T-helper 2 cell treated with Interferon-gamma antibody and Interleukin-4, amounts not matched to agents 5 μg/mL and 100 μg/mL, for 36 hours (primary cell): ENCODE measurements around the gene C9orf43.

Experiments
- DNase-seq: peaks from one replicate; pipeline ENCODE4 v3.0.0; 2021; ENCODE audit warnings: low spot score
- H3K27ac Mint-ChIP-seq: one replicate; pipeline ENCODE4 v1.8.0; 2021; ENCODE audit warnings: mild to moderate bottlenecking, mixed read lengths
- H3K27me3 Mint-ChIP-seq: one replicate; pipeline ENCODE4 v1.8.0; 2021; ENCODE audit warnings: low read depth, mixed read lengths
- H3K36me3 Mint-ChIP-seq: one replicate; pipeline ENCODE4 v1.8.0; 2021; ENCODE audit warnings: low read depth, mixed read lengths
- H3K4me1 Mint-ChIP-seq: one replicate; pipeline ENCODE4 v1.8.0; 2021; ENCODE audit warnings: low read depth, mixed read lengths
- H3K4me3 Mint-ChIP-seq: one replicate; pipeline ENCODE4 v1.8.0; 2022; ENCODE audit warnings: mild to moderate bottlenecking, moderate library complexity, mixed read lengths
- H3K9me3 Mint-ChIP-seq: one replicate; pipeline ENCODE4 v1.8.0; 2021; ENCODE audit warnings: mixed read lengths

Gene C9orf43

DNA sequence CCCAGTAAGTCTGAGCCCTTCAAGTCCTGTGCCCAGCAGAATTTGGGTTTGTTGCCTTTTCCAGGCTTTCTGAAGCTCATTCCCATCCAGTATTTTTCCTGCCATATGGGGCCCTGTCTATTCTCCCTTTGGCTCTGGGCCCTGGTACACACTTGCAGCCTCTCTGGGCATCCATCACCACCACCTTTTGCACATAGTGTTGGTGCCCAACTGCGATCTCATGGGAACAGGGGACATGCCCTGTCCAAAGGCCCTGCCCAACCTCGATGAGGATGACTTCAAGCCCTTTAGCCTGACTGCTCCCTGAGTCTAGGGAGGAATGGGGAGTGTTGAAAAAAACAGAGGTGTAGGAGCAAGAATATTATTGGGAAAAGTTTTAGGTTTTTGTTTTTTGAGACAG lies 64.5 kb downstream of the C9orf43 start:
- Mint-ChIP-seq H3K27ac (no peak overlapping the region), H3K9me3 (no peaks in the 10 kb centered on the region), H3K36me3 (no peaks in the 10 kb centered on the region), H3K27me3 (peaks cover 15% of the 10 kb centered on the region), H3K4me1 (peaks cover 12% of the 10 kb centered on the region), H3K4me3 (no peak overlapping the region)
- DNase-seq, result no peak

GRCh38 chr9:113475992-113476391 lies 65.4 kb downstream of the C9orf43 start:
- no peak overlapping the region for H3K27ac Mint-ChIP-seq
- H3K9me3 Mint-ChIP-seq, result no peaks in the 10 kb centered on the region
- no peak for DNase-seq
- no peak overlapping the region for H3K4me3 Mint-ChIP-seq
- peaks cover 15% of the 10 kb centered on the region for H3K27me3 Mint-ChIP-seq
- peaks cover 13% of the 10 kb centered on the region for H3K4me1 Mint-ChIP-seq
- H3K36me3 Mint-ChIP-seq, result no peaks in the 10 kb centered on the region

- Mint-ChIP-seq H3K4me1 (peaks cover 13% of the 10 kb centered on the region), H3K36me3 (no peaks in the 10 kb centered on the region), H3K4me3 (no peak overlapping the region), H3K27me3 (peaks cover 15% of the 10 kb centered on the region), H3K9me3 (no peaks in the 10 kb centered on the region), H3K27ac (no peak overlapping the region)
- no peak for DNase-seq
Measured at GRCh38 chr9:113476511-113476916, 66.0 kb downstream of the C9orf43 start.

DNA sequence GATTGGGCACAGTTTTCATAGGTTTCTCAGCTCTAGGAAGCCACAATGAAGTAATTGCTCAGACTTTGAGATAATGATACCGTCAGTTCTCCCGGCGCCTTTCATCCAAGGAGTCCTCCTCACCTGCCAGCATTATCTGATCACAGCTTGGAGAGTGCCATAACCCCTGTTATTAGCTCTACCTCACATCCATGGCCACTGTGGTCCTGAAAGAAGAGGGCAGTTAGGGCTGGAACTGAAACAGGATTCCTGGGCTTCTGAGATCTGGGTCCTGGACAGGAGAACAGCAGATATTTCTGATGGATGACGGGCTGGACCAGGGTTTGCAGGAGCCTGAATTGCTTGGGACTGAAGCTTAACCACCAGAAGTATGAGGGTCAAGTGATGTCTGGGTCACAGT lies 66.5 kb downstream of the C9orf43 start:
- DNase-seq, result no peak
- Mint-ChIP-seq H3K36me3 (no peaks in the 10 kb centered on the region), H3K27me3 (peaks cover 15% of the 10 kb centered on the region), H3K4me3 (no peak overlapping the region), H3K9me3 (no peaks in the 10 kb centered on the region), H3K27ac (no peak overlapping the region), H3K4me1 (peaks cover 13% of the 10 kb centered on the region)

GRCh38 chr9:113477661-113478060 lies 67.1 kb downstream of the C9orf43 start:
- Mint-ChIP-seq H3K4me3 (no peak overlapping the region), H3K27ac (no peak overlapping the region), H3K27me3 (peaks cover 11% of the 10 kb centered on the region), H3K9me3 (no peaks in the 10 kb centered on the region), H3K36me3 (no peaks in the 10 kb centered on the region), H3K4me1 (peaks cover 13% of the 10 kb centered on the region)
- no peak for DNase-seq

DNA sequence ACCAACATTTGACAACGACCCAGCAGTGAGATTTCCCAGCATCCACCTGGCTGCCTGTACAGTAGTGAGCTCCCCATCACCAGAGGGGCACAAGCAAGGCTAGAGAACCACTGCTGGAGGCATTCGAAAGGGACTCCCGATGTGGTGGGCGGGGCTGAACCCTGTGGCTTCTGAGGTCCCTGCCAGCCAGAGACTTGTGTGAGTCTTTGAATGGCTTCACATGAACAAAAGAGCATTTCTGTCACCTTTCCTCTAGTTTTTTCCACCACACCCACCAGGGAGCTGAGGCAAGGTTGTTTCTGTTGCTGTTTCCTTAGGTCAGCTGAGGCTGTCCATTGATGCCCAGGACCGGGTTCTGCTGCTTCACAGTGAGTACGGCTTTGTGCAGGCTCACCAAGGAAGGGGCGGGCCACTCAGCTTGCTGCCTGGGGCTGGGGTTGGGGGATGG lies 68.7 kb downstream of the C9orf43 start:
- Mint-ChIP-seq H3K27ac (no peak overlapping the region), H3K9me3 (no peaks in the 10 kb centered on the region), H3K4me3 (no peak overlapping the region), H3K36me3 (no peaks in the 10 kb centered on the region), H3K4me1 (peaks cover 13% of the 10 kb centered on the region), H3K27me3 (peaks cover 11% of the 10 kb centered on the region)
- no peak for DNase-seq
